HL-60 (cell line): ENCODE results near the gene ZDHHC12.

Experiments
- DNase-seq, 2 experiments: peaks; one replicate each; pipeline ENCODE4 v3.0.0-alpha.2; 2010 to 2020; ENCODE audit warnings: low read depth in 1 of 2, low spot score in 1 of 2
- H3K27ac ChIP-seq: fragments of 250-450 bp; sonication (Bioruptor Pico); replicated peaks from 2 replicates; pipeline ENCODE4 v1.5.1; 2020; ENCODE audit warnings: mild to moderate bottlenecking, moderate library complexity
- H3K27me3 ChIP-seq: fragments of 250-450 bp; sonication (Bioruptor Pico); 2 replicates; pipeline ENCODE4 v1.5.1; 2021; ENCODE audit warnings: mild to moderate bottlenecking, moderate library complexity; ENCODE audit not compliant: insufficient read depth, poor library complexity, severe bottlenecking
- H3K4me3 ChIP-seq: replicated peaks from 2 replicates; pipeline ENCODE4 v1.5.1; 2011; ENCODE audit warnings: mild to moderate bottlenecking, control low read depth, low read length; ENCODE audit not compliant: insufficient read depth
- GABPA ChIP-seq: IDR thresholded peaks from 2 replicates; pipeline ENCODE4 v1.6.1; 2012; ENCODE audit warnings: low read depth
- POLR2AphosphoS5 ChIP-seq: IDR thresholded peaks from 2 replicates; pipeline ENCODE4 v1.6.1; 2012; ENCODE audit warnings: low read depth
- SPI1 ChIP-seq: IDR thresholded peaks from 2 replicates; pipeline ENCODE4 v1.6.1; 2012; ENCODE audit warnings: low read depth, mild to moderate bottlenecking, borderline replicate concordance
- TF ChIP-seq, protein P1 (sequence below): IDR thresholded peaks from one replicate; pipeline ENCODE4 v1.5.1; 2011; ENCODE audit warnings: low read length, control low read depth, inconsistent platforms; ENCODE audit not compliant: insufficient read depth
- TF ChIP-seq, protein P2 (sequence below): IDR thresholded peaks from 2 replicates; pipeline ENCODE4 v1.6.1; 2012; ENCODE audit warnings: low read depth; ENCODE audit not compliant: insufficient replicate concordance

Gene ZDHHC12

DNA sequence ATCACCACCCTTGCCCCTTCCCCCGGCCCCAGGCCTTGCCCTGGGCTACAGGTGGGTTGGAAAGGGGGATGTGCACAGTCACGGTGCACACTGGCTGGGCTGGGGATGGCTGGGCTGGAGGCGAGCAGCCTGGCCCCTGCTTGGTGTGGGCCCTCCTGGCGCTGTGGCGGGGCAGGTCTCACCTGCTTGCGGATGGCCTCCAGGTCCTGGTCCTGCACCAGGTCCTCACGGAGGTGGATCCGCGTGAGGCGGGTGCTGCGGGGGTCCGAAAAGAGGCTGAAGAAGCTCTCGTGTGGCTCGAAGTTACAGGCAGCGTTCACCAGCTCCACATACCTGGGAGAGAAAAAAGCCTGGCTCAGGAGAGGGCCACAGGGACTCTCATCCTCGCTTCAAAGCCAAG is 29.7 kb upstream of the ZDHHC12 start:
- DNase-seq: no peak
- TF ChIP-seq, protein P1, sequence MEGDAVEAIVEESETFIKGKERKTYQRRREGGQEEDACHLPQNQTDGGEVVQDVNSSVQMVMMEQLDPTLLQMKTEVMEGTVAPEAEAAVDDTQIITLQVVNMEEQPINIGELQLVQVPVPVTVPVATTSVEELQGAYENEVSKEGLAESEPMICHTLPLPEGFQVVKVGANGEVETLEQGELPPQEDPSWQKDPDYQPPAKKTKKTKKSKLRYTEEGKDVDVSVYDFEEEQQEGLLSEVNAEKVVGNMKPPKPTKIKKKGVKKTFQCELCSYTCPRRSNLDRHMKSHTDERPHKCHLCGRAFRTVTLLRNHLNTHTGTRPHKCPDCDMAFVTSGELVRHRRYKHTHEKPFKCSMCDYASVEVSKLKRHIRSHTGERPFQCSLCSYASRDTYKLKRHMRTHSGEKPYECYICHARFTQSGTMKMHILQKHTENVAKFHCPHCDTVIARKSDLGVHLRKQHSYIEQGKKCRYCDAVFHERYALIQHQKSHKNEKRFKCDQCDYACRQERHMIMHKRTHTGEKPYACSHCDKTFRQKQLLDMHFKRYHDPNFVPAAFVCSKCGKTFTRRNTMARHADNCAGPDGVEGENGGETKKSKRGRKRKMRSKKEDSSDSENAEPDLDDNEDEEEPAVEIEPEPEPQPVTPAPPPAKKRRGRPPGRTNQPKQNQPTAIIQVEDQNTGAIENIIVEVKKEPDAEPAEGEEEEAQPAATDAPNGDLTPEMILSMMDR: no peak
- TF ChIP-seq, protein P2, sequence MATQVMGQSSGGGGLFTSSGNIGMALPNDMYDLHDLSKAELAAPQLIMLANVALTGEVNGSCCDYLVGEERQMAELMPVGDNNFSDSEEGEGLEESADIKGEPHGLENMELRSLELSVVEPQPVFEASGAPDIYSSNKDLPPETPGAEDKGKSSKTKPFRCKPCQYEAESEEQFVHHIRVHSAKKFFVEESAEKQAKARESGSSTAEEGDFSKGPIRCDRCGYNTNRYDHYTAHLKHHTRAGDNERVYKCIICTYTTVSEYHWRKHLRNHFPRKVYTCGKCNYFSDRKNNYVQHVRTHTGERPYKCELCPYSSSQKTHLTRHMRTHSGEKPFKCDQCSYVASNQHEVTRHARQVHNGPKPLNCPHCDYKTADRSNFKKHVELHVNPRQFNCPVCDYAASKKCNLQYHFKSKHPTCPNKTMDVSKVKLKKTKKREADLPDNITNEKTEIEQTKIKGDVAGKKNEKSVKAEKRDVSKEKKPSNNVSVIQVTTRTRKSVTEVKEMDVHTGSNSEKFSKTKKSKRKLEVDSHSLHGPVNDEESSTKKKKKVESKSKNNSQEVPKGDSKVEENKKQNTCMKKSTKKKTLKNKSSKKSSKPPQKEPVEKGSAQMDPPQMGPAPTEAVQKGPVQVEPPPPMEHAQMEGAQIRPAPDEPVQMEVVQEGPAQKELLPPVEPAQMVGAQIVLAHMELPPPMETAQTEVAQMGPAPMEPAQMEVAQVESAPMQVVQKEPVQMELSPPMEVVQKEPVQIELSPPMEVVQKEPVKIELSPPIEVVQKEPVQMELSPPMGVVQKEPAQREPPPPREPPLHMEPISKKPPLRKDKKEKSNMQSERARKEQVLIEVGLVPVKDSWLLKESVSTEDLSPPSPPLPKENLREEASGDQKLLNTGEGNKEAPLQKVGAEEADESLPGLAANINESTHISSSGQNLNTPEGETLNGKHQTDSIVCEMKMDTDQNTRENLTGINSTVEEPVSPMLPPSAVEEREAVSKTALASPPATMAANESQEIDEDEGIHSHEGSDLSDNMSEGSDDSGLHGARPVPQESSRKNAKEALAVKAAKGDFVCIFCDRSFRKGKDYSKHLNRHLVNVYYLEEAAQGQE: no peak
- TF ChIP-seq POLR2AphosphoS5 (no peak), GABPA (no peak), SPI1 (no peak)
- H3K27ac ChIP-seq: no peak overlapping the region
- no peaks in the 10 kb centered on the region for H3K27me3 ChIP-seq
- no peak overlapping the region for H3K4me3 ChIP-seq

- DNase-seq: no peak
- TF ChIP-seq SPI1: no peak
- TF ChIP-seq, protein P1: no peak
- TF ChIP-seq GABPA: no peak
- no peak for TF ChIP-seq POLR2AphosphoS5
- TF ChIP-seq, protein P2: no peak
- no peak overlapping the region for H3K4me3 ChIP-seq
- no peaks in the 10 kb centered on the region for H3K27me3 ChIP-seq
- H3K27ac ChIP-seq: no peak overlapping the region
Measured at GRCh38 chr9:128750926-128751595, 27.1 kb upstream of the ZDHHC12 start.

DNA sequence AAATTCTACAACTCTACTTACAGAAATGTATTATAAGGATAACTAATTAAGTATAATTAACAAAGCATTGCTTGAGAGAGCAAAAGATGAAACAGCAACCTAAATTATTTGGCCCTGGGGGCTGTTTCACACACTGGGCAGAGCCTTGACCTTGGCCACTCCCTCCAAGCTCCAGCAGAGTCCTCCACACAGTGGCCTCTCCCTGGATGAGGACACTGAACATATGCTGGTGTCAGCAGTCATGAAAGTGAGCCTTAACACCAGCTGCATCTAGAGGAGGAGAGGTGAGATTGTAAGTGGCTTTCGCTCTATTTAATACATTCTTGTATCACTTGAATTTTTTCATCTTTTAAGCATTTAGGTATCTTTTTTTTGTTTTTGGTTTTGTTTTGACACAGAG is 23.3 kb upstream of the ZDHHC12 start:
- Histone ChIP-seq H3K27me3 (no peaks in the 10 kb centered on the region), H3K27ac (no peak overlapping the region), H3K4me3 (no peak overlapping the region)
- TF ChIP-seq, protein P1: no peak
- TF ChIP-seq SPI1: no peak
- TF ChIP-seq POLR2AphosphoS5: no peak
- TF ChIP-seq GABPA: no peak
- TF ChIP-seq, protein P2: no peak
- no peak for DNase-seq
